Lower leg skin (tissue), 3 donors: ENCODE data around the gene FAM221A.

Source experiments
- CTCF ChIP-seq, 3 donors: fragments of 450-650 bp; IDR thresholded peaks; one replicate each; pipeline ENCODE4 v1.5.1; 2016; ENCODE audit warnings: antibody characterized with exemption in 3 of 3, mild to moderate bottlenecking in 3 of 3, moderate library complexity in 2 of 3
- POLR2A ChIP-seq, 2 donors: fragments of 450-650 bp; IDR thresholded peaks; one replicate each; pipeline ENCODE4 v1.6.1; 2016 to 2017; ENCODE audit warnings: antibody characterized with exemption in 2 of 2, mild to moderate bottlenecking in 1 of 2, moderate library complexity in 1 of 2

- TF ChIP-seq CTCF (IDR thresholded peaks at IDR 0.05) (no peak), POLR2A (IDR thresholded peaks at IDR 0.05) (no peak)
Measured at GRCh38 chr7:23645822-23646221, 34.2 kb upstream of the FAM221A start.
